ENCODE measurements around the gene CD99L2. TPM values are rescaled to one million over a fixed set of nuclear protein-coding genes. Genes with fewer than 3 reads are reported as not detected.

Gene CD99L2
- total RNA-seq, 1 experiment from 2014 or later = 8.6 TPM

DNA sequence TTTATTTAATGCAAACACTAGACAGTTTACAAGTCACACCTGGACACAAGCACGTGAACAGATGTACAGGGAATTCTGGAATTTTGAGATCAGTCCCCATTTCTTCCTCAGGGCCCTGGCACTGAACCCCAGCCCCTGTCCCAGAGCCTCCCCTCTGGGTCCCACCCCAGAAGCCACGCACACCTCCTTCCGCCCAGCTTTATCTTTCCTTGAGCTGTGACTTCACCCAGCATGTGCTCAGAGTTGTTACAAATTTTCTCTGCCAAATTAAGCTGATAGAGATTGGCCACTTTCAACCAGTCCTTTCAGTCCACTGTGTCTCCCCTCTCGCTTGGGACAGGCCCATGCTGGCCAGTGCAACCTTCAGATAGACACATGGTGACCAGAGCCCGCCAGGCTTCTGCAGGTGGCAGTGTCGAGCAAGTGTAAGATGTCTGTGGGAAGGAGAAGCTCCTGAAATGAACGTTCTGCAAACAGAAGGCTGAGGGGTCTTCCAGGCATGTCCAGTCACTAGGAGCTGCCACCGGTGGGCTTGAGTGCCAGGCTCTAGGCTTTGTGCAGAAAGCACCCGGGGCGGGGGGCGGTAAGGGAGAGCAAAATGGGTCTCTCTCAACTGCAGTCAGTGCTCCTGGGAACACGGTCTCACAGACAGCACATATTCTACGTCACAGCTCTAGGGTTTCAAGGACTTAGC lies 132.0 kb downstream of the CD99L2 start:
- no peaks in the 10 kb centered on the region for H3K9me3 ChIP-seq (ENCODE audit: low read length)
- DNase-seq = peak; percentile 51
- H3K27me3 ChIP-seq (ENCODE audit: low read length) = no peaks in the 10 kb centered on the region

DNA sequence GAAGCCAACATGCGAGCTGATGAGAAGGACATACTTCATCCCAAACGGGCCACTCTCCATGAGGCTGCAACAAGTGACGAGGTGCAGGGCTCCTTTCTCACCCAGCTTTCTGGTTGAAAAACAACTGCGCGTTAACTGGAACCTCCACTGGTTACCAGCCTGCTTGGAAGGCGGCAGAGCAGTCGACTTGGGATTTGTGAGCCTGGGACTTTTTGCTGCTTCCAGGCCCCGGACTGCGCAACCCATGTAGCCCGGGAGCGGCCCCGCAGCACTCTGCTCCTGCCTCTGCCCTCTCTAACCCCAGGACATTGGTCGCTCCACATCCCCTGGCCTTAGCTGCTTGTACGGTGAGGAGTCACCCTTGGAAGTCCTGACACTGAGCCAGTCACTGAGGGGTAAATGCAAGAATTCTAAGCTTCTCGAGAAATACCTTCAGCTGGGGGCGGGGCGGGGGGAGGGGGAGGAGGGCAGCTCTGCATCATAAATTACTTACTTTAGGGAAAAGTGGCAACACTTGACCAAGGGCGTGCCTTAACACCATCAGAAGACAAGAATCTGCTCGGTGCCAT lies 132.6 kb downstream of the CD99L2 start:
- no peak for DNase-seq
- H3K9ac ChIP-seq (ENCODE audit: low read length) = no peak overlapping the region

More for the DNA sequence above, 132.0 kb downstream of the CD99L2 start:
- Histone ChIP-seq H3K9ac (ENCODE audit: low read length) (no peak overlapping the region), H4K20me1 (ENCODE audit: insufficient read depth, low read depth, low read length) (no peaks in the 10 kb centered on the region), H3K36me3 (ENCODE audit: insufficient read depth, low read length) (0 out of 2 replicates have a peak, but pooled peaks cover 5% of the 10 kb centered on the region), H3K4me1 (ENCODE audit: low read length) (no peaks in the 10 kb centered on the region), H2AFZ (ENCODE audit: low read length) (no peak overlapping the region), H3K27ac (ENCODE audit: low read length) (no peak overlapping the region), H3K9me2 (replicated peaks; ENCODE audit: insufficient read depth, low read length) (no peaks in the 10 kb centered on the region), H3K79me2 (ENCODE audit: low read length) (no peaks in the 10 kb centered on the region), H3K4me3 (ENCODE audit: low read length) (no peak overlapping the region), H3K4me2 (ENCODE audit: low read depth, low read length, poor library complexity, severe bottlenecking) (no peak overlapping the region)

DNA sequence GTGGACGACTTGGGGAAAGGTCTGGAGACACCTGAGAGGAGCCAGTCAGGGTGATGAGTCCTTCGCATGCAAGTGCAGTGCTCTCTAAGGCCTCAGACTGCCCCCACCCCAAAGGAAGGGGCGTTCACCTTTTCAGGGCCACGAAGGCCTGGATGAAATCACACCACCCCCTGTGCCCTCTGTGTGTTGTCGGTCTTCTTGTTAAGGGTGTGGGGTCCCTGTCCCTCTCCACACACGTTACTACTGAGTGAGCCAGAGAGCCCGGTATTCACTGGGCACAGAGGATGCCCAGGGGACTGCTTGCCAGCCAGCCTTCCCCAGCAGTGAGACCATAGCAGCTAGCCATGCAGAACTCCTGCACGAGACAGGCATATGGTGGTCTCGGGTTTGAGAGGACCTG lies 133.2 kb downstream of the CD99L2 start:
- H3K4me3 ChIP-seq (ENCODE audit: low read length) = no peak overlapping the region
- H3K36me3 ChIP-seq (ENCODE audit: insufficient read depth, low read length) = 0 out of 2 replicates have a peak, but pooled peaks cover 5% of the 10 kb centered on the region
- no peak overlapping the region for H2AFZ ChIP-seq (ENCODE audit: low read length)
- H3K27ac ChIP-seq (ENCODE audit: low read length) = no peak overlapping the region
- H3K79me2 ChIP-seq (ENCODE audit: low read length) = no peaks in the 10 kb centered on the region
- no peak for DNase-seq
- H3K4me1 ChIP-seq (ENCODE audit: low read length) = no peaks in the 10 kb centered on the region
- no peak overlapping the region for H3K9ac ChIP-seq (ENCODE audit: low read length)
- no peaks in the 10 kb centered on the region for H3K9me3 ChIP-seq (ENCODE audit: low read length)
- H3K27me3 ChIP-seq (ENCODE audit: low read length) = no peaks in the 10 kb centered on the region
- no peak overlapping the region for H3K4me2 ChIP-seq (ENCODE audit: low read depth, low read length, poor library complexity, severe bottlenecking)
- no peaks in the 10 kb centered on the region for H3K9me2 ChIP-seq (replicated peaks; ENCODE audit: insufficient read depth, low read length)
- H4K20me1 ChIP-seq (ENCODE audit: insufficient read depth, low read depth, low read length) = no peaks in the 10 kb centered on the region

More for the DNA sequence above, 132.6 kb downstream of the CD99L2 start:
- H3K4me2 ChIP-seq (ENCODE audit: low read depth, low read length, poor library complexity, severe bottlenecking) = no peak overlapping the region
- H3K4me3 ChIP-seq (ENCODE audit: low read length) = no peak overlapping the region
- no peaks in the 10 kb centered on the region for H3K4me1 ChIP-seq (ENCODE audit: low read length)
- H3K27me3 ChIP-seq (ENCODE audit: low read length) = no peaks in the 10 kb centered on the region
- no peaks in the 10 kb centered on the region for H3K9me3 ChIP-seq (ENCODE audit: low read length)
- H3K9me2 ChIP-seq (replicated peaks; ENCODE audit: insufficient read depth, low read length) = no peaks in the 10 kb centered on the region
- no peak overlapping the region for H2AFZ ChIP-seq (ENCODE audit: low read length)
- H3K27ac ChIP-seq (ENCODE audit: low read length) = no peak overlapping the region
- 0 out of 2 replicates have a peak, but pooled peaks cover 5% of the 10 kb centered on the region for H3K36me3 ChIP-seq (ENCODE audit: insufficient read depth, low read length)
- no peaks in the 10 kb centered on the region for H4K20me1 ChIP-seq (ENCODE audit: insufficient read depth, low read depth, low read length)
- no peaks in the 10 kb centered on the region for H3K79me2 ChIP-seq (ENCODE audit: low read length)

DNA sequence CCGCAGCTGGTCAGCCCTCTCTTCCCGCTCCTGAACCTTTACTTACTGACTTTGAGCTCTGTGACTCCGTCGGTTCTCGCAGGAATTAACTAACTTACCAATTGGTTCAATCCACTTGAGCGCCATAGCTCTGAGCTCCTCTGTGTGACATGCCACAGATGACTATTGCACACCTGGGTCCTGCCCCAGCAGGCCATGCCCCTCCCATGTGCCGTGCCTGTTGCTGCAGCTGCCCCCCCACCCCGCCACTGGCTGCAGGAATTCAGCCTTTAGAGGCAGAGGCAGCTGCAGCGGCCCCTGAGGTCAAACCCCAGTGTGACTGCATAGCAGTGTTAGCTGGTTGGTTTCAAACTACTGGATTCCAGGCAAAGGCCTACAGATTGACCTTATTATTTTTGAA lies 134.7 kb downstream of the CD99L2 start:
- H3K9me2 ChIP-seq (replicated peaks; ENCODE audit: insufficient read depth, low read length) = no peaks in the 10 kb centered on the region
- H2AFZ ChIP-seq (ENCODE audit: low read length) = no peak overlapping the region
- no peaks in the 10 kb centered on the region for H3K79me2 ChIP-seq (ENCODE audit: low read length)
- H3K36me3 ChIP-seq (ENCODE audit: insufficient read depth, low read length) = 0 out of 2 replicates have a peak, but pooled peaks cover 5% of the 10 kb centered on the region
- H3K9ac ChIP-seq (ENCODE audit: low read length) = no peak overlapping the region
- H3K9me3 ChIP-seq (ENCODE audit: low read length) = no peaks in the 10 kb centered on the region
- no peak overlapping the region for H3K27ac ChIP-seq (ENCODE audit: low read length)
- H3K4me2 ChIP-seq (ENCODE audit: low read depth, low read length, poor library complexity, severe bottlenecking) = no peak overlapping the region
- no peak for DNase-seq
- no peaks in the 10 kb centered on the region for H3K4me1 ChIP-seq (ENCODE audit: low read length)
- H3K4me3 ChIP-seq (ENCODE audit: low read length) = no peak overlapping the region
- no peaks in the 10 kb centered on the region for H3K27me3 ChIP-seq (ENCODE audit: low read length)
- H4K20me1 ChIP-seq (ENCODE audit: insufficient read depth, low read depth, low read length) = no peaks in the 10 kb centered on the region

DNA sequence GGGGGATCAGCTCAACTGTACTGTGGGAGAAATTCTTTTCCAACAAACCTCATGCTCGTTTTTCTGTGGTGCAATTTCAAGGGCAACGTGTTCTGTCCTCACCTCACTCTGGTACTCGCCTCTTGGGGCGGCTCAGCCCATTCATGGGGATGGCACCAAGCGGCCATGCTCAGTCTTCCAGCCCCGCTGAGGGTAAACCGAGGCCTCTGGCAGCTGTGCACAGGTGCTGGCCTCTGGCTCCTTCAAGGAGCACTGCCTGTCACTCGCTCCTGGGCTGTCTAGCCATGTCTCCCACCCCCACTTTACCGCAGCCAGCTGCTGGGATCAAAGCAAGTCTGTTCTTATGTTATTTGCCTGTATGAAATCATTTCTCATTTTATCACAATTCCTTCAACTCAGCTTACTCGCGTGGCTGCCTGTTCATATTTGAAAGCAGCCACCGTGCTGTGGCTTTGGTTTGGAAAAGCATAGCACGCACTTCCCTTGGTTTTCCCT lies 135.1 kb downstream of the CD99L2 start:
- H3K36me3 ChIP-seq (ENCODE audit: insufficient read depth, low read length) = 0 out of 2 replicates have a peak, but pooled peaks cover 5% of the 10 kb centered on the region
- H2AFZ ChIP-seq (ENCODE audit: low read length) = no peak overlapping the region
- no peaks in the 10 kb centered on the region for H4K20me1 ChIP-seq (ENCODE audit: insufficient read depth, low read depth, low read length)
- H3K4me2 ChIP-seq (ENCODE audit: low read depth, low read length, poor library complexity, severe bottlenecking) = no peak overlapping the region
- H3K9me2 ChIP-seq (replicated peaks; ENCODE audit: insufficient read depth, low read length) = no peaks in the 10 kb centered on the region
- H3K79me2 ChIP-seq (ENCODE audit: low read length) = no peaks in the 10 kb centered on the region
- H3K27me3 ChIP-seq (ENCODE audit: low read length) = no peaks in the 10 kb centered on the region
- no peak overlapping the region for H3K9ac ChIP-seq (ENCODE audit: low read length)
- no peak overlapping the region for H3K27ac ChIP-seq (ENCODE audit: low read length)
- no peak overlapping the region for H3K4me3 ChIP-seq (ENCODE audit: low read length)
- H3K9me3 ChIP-seq (ENCODE audit: low read length) = no peaks in the 10 kb centered on the region
- DNase-seq = no peak
- no peaks in the 10 kb centered on the region; the same call in 1 of the 2 replicates for H3K4me1 ChIP-seq (ENCODE audit: low read length)

DNA sequence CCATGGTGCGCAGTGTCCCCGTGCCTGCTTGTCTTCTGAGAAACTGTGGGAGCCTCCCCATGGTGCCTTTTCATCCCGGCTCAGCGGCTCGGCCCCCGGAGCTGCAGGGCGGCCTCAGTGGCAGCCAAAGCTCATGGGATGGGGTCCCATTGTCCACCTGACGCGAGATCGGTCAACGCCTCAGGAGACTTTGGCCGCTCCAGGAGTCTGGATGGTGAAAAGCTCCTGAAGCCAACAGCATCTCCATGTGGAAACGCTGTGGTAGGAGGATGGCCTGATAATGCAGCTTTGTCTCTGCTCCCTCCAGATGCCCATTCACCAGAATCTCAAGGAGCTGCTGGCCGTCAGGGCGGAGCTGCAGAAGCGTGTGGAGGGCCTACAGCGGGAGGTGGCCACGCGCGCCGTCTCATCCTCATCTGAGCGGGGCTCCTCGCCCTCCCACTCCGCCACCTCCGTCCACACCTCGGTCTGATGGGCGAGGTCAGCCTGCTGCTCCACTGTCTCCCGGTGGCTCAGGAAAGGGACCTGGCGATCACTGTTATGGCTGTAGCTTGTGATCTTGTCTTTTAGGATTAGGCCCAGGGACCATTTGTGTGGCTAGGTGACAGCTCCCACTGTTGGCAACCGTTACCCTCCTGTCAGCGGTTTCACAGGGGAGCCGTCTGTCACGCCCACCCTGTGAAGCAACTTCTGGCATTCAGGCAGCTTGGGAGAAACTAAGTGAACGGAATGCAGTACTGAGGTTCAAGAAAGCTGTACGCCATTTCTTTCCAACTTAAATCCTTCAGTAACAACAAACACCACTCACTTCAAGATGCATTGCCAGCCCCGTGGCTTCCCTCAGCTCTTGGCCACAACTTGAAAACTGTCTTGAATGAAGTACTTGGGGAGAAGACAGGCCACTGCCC lies 136.0 kb downstream of the CD99L2 start:
- peaks cover 8% of the 10 kb centered on the region for H3K4me1 ChIP-seq (ENCODE audit: low read length)
- no peak overlapping the region for H3K9ac ChIP-seq (ENCODE audit: low read length)
- no peaks in the 10 kb centered on the region for H3K27me3 ChIP-seq (ENCODE audit: low read length)
- no peak overlapping the region for H3K4me2 ChIP-seq (ENCODE audit: low read depth, low read length, poor library complexity, severe bottlenecking)
- H2AFZ ChIP-seq (ENCODE audit: low read length) = no peak overlapping the region
- H3K9me2 ChIP-seq (replicated peaks; ENCODE audit: insufficient read depth, low read length) = no peaks in the 10 kb centered on the region
- H3K27ac ChIP-seq (ENCODE audit: low read length) = no peak overlapping the region
- no peaks in the 10 kb centered on the region for H4K20me1 ChIP-seq (ENCODE audit: insufficient read depth, low read depth, low read length)
- H3K4me3 ChIP-seq (ENCODE audit: low read length) = no peak overlapping the region
- no peak for DNase-seq
- 0 out of 2 replicates have a peak, but pooled peaks cover 5% of the 10 kb centered on the region for H3K36me3 ChIP-seq (ENCODE audit: insufficient read depth, low read length)
- H3K9me3 ChIP-seq (ENCODE audit: low read length) = no peaks in the 10 kb centered on the region
- H3K79me2 ChIP-seq (ENCODE audit: low read length) = no peaks in the 10 kb centered on the region

DNA sequence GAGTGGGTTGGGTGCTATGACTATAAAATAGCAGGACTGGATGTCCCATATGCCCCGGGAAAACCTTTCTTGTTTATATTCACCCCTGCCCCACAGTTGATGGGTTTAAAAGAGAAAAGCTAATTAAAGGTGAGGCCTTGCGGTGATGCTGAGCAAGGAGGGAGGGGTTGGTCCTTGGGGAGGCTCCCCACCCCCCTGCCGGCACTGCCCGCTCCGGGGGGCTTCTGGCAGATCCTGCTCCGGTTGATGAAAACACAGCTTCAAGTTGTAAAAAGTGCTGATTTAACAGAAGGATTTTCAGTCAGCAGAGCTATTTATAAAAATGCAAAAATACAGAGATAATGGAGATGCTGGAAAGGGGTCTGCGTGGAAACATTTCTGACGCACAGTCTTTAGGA lies 136.7 kb downstream of the CD99L2 start:
- Histone ChIP-seq H2AFZ (ENCODE audit: low read length) (no peak overlapping the region), H3K36me3 (ENCODE audit: insufficient read depth, low read length) (0 out of 2 replicates have a peak, but pooled peaks cover 5% of the 10 kb centered on the region), H3K79me2 (ENCODE audit: low read length) (no peaks in the 10 kb centered on the region), H3K4me2 (ENCODE audit: low read depth, low read length, poor library complexity, severe bottlenecking) (no peak overlapping the region), H3K9ac (ENCODE audit: low read length) (no peak overlapping the region), H3K9me3 (ENCODE audit: low read length) (no peaks in the 10 kb centered on the region), H3K27ac (ENCODE audit: low read length) (no peak overlapping the region), H3K9me2 (replicated peaks; ENCODE audit: insufficient read depth, low read length) (no peaks in the 10 kb centered on the region), H4K20me1 (ENCODE audit: insufficient read depth, low read depth, low read length) (no peaks in the 10 kb centered on the region), H3K4me3 (ENCODE audit: low read length) (no peak overlapping the region), H3K27me3 (ENCODE audit: low read length) (no peaks in the 10 kb centered on the region), H3K4me1 (ENCODE audit: low read length) (peaks cover 9% of the 10 kb centered on the region)
- DNase-seq = no peak
